Measurements from ENCODE around the gene KIR2DL4.
"Not testable (repeated sequence)": the region's sequence is repeated elsewhere in the genome, so short reads cannot be mapped to it uniquely, and the experiment has no call there.

KIR2DL4 gene

GRCh38 chr19:54804101-54804500 is 691 bp downstream of the KIR2DL4 start:
- Histone ChIP-seq H3K27me3 (no peaks in the 10 kb centered on the region), H3K4me1 (no peaks in the 10 kb centered on the region), H3K4me3 (no peak overlapping the region), H3K9me3 (no peaks in the 10 kb centered on the region), H3K27ac (no peak overlapping the region), H3K36me3 (no peaks in the 10 kb centered on the region)
- no peak for TF ChIP-seq CTCF (IDR thresholded peaks at IDR 0.05)
- no peak for DNase-seq
- intact Hi-C loops (cut with DNase I; ENCODE audit: low total_unique reads): no loop called here

GRCh38 chr19:54804571-54804970 is 1.2 kb downstream of the KIR2DL4 start:
- H3K36me3 ChIP-seq: no peaks in the 10 kb centered on the region
- DNase-seq: no peak
- intact Hi-C loops (cut with DNase I; ENCODE audit: low total_unique reads): no loop called here
- TF ChIP-seq CTCF (IDR thresholded peaks at IDR 0.05): no peak
- H3K9me3 ChIP-seq: no peaks in the 10 kb centered on the region
- no peaks in the 10 kb centered on the region for H3K4me1 ChIP-seq
- H3K4me3 ChIP-seq: no peak overlapping the region
- H3K27ac ChIP-seq: no peak overlapping the region
- H3K27me3 ChIP-seq: no peaks in the 10 kb centered on the region

GRCh38 chr19:54805665-54806515 is 2.5 kb downstream of the KIR2DL4 start:
- H3K36me3 ChIP-seq: no peaks in the 10 kb centered on the region
- no peak for TF ChIP-seq CTCF (IDR thresholded peaks at IDR 0.05)
- DNase-seq: no peak
- no peaks in the 10 kb centered on the region for H3K27me3 ChIP-seq
- H3K27ac ChIP-seq: no peak overlapping the region
- no peaks in the 10 kb centered on the region for H3K9me3 ChIP-seq
- H3K4me1 ChIP-seq: no peaks in the 10 kb centered on the region
- intact Hi-C loops (cut with DNase I; ENCODE audit: low total_unique reads): no loop called here
- no peak overlapping the region for H3K4me3 ChIP-seq

- Histone ChIP-seq H3K4me3 (no peak overlapping the region), H3K9me3 (no peaks in the 10 kb centered on the region), H3K36me3 (no peaks in the 10 kb centered on the region), H3K27me3 (no peaks in the 10 kb centered on the region), H3K27ac (no peak overlapping the region), H3K4me1 (no peaks in the 10 kb centered on the region)
- no peak for TF ChIP-seq CTCF (IDR thresholded peaks at IDR 0.05)
- no peak for DNase-seq
- intact Hi-C loops (cut with DNase I; ENCODE audit: low total_unique reads): no loop called here
Observed at GRCh38 chr19:54806516-54806838, 3.1 kb downstream of the KIR2DL4 start.

GRCh38 chr19:54814571-54814970 is 11.2 kb downstream of the KIR2DL4 start:
- intact Hi-C loops (cut with DNase I; ENCODE audit: low total_unique reads); DNase-seq; H3K4me1 ChIP-seq; H3K27me3 ChIP-seq; H3K4me3 ChIP-seq; H3K27ac ChIP-seq; H3K36me3 ChIP-seq: not testable (repeated sequence)
- peaks cover 0 to 14% (median 0%) of the 10 kb centered on the region in 3 donors for H3K9me3 ChIP-seq

- H3K36me3 ChIP-seq; intact Hi-C loops (cut with DNase I; ENCODE audit: low total_unique reads); H3K27ac ChIP-seq; H3K27me3 ChIP-seq; H3K4me1 ChIP-seq; H3K4me3 ChIP-seq; DNase-seq: not testable (repeated sequence)
- peaks cover 0 to 14% (median 0%) of the 10 kb centered on the region in 3 donors for H3K9me3 ChIP-seq
Observed at GRCh38 chr19:54816251-54816650, 12.8 kb downstream of the KIR2DL4 start, which contains the start of gene KIR3DL1. Gene KIR3DL1 (plus strand): TSS chr19:54816468.
